ENCODE data around the gene MTUS2.
A peak's percentile ranks its signal among the peaks of the same experiment; 100 is the strongest.

MTUS2 gene

DNA sequence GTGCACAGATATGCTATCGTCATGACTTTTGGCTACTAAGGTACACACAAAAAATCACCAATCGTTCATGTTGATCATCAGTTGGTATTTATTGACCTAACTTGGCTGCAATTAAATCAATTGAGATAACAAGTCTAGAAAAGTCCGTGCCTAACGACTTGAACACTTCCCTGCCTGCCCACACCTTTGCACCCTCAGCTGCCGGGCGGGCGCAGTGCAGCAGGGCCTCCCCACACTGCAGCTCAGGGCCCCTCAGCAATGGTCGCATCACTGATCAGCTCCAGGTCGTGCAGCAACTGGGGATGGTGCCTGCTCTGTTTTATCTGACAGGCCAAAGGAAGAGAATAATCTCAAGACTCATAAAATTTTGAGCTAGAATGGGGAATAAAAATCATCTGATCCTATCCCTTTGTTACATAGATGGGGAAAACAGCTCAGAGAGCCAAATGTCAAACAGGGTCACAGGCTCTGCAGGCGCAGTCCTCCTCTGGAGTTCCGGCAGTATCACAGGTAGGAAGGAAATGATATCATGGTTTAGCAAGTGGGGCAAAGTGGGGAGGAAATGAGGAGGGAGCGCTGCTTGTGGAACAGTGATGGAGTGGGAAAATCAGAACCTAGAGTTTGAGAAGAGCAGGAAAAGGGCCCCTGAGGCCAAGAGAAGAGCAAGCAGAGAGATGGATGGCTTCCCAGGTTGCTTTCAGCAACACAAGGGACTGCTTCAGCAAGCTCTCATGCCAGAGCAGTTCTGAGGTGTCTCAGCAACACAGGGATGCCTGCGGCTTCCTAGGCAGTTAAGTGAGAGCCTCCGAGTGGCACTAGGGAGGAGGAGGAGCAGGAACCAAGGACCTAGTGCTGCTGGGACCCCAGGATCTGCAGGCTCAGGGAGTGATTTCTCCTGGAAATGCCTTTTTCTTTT, 717.9 kb downstream of the MTUS2 start:
- DNase-seq (ENCODE audit: low read depth in 2 of 3, low spot score in 2 of 3), result no peak

- no peak for DNase-seq (ENCODE audit: low read depth in 2 of 3, low spot score in 2 of 3)
Measured at GRCh38 chr13:29538652-29539040, 718.5 kb downstream of the MTUS2 start.

DNA sequence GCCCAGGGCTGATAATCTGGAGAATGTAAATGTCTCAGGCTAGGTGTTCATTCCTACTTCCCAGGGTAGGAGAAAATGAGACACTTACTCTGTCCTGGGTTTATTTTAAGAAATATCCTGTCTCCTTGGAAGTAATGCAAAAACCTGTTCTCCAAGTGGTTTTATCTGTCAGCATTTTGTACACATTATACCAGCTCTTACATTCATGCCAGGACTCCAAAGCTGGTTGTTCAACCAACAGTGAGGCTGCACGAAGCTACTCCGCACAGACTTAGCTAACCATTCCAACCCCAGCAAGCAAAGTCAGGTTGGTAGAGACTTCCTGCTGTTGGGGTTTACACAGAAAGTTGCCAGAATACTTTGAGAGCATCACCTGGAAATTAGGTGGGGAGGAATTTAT, 719.7 kb downstream of the MTUS2 start:
- DNase-seq (ENCODE audit: low read depth in 2 of 3, low spot score in 2 of 3), result no peak

- no peak for DNase-seq (ENCODE audit: low read depth in 2 of 3, low spot score in 2 of 3)
Measured at GRCh38 chr13:29540334-29540733, 720.2 kb downstream of the MTUS2 start.

DNA sequence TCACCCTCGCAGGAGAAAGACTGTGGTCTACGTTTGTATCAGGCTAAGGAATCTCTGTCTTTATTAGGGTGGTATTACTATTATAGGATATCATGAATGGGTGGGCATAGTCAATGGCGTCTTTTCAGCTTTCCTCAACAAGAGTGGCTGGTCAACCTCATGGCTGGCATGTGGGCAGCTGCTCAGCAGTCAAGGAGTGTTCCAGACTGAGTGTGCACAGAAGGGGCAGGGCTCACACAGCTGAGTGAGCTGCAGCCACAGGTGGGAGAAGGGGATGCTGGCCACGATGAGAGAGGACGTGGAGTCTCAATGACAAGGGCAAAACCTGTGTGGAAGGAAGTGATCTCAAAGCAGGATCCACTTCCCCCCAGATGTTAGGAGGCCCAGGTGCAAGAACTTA, 720.7 kb downstream of the MTUS2 start:
- no peak for DNase-seq (ENCODE audit: low read depth in 2 of 3, low spot score in 2 of 3)

DNA sequence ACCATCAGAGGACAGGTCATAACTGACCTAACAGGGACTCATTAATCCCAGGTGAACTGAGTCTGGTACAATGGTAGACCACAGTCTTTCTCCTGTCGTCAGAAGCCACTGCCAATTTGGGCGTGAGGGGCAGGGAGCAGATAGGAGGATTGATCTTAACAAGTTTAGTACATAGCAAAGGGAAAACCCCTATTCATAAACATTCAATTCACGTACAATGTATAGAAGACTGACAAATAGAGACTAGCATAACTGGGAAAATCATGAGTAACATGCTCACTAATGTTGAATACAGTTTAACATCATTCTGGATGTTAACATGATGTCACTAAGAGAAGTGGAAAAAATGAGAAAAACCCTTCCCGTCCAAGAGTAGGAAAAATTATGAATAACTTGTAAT, 721.3 kb downstream of the MTUS2 start:
- DNase-seq (ENCODE audit: low read depth in 2 of 3, low spot score in 2 of 3), result no peak

DNA sequence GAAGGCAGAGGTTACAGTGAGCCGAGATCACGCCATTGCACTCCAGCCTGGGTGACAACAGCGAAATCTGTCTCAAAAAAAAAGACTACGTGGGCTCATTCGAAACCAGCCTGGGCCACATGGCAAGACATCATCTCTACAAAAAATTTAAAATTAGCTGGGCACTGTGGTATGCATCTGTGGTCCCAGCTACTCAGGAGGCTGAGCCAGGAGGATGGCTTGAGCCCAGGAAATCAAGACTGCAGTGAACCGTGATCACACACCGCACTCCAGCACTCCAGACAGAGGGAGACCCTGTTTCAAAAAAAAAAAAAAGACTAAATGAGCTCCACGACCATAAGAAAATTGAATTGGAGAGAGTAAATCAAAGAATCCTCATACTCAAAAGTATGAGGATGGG, 722.2 kb downstream of the MTUS2 start:
- DNase-seq (ENCODE audit: low read depth in 2 of 3, low spot score in 2 of 3), result no peak

DNA sequence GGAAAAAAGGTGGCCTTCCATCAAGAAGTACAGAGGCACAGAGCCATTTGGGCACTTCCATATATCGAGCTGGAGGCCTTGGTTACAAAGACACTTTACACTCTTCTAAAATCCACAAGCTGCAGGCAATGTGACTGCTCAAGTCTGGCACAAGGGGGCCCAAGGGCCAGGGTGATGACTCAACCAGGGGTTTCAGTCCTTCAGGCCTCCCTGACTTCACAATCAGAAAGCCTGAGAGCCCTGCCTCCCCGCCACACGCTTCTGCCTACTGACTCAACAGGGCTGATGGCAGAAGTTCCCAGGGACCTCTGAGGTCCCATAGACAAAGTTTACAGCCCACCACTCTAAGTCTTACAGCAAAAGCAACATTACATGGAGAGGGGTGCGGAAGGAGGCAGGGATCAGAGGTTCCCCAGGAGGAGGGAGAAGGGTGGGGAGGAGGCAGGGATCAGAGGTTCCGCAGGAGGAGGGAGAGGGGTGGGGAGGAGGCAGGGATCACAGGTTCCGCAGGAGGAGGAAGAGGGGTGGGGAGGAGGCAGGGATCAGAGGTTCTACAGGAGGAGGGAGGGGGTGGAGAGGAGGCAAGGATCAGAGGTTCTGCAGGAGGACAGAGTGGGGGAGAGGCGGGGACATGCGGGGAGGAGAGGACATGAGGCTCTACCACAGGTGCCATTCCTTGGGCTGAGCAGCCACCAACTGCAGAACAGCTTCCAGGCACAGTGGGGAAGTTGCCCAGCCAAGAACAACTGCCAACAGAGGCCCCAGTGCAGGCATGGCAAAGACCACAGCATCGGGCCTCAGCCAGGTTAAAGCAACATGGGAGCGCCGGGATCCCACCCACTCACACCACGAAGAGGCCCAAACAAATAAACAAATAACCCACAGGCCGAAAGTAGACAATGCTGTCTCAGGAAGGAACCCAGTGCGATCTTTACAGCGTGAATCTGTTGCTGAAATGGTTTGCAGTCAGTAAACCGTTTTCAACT, 723.4 kb downstream of the MTUS2 start:
- DNase-seq (ENCODE audit: low read depth in 2 of 3, low spot score in 2 of 3), result peak; percentile 8 to 50 (median 38)

- DNase-seq (ENCODE audit: low read depth in 2 of 3, low spot score in 2 of 3), result no peak
Measured at GRCh38 chr13:29545988-29546387, 725.8 kb downstream of the MTUS2 start.

GRCh38 chr13:29546662-29547061, 726.5 kb downstream of the MTUS2 start:
- DNase-seq (ENCODE audit: low read depth in 2 of 3, low spot score in 2 of 3), result no peak

GRCh38 chr13:29547153-29547552, 727.0 kb downstream of the MTUS2 start:
- no peak for DNase-seq (ENCODE audit: low read depth in 2 of 3, low spot score in 2 of 3)

GRCh38 chr13:29548722-29549121, 728.6 kb downstream of the MTUS2 start:
- no peak for DNase-seq (ENCODE audit: low read depth in 2 of 3, low spot score in 2 of 3)

GRCh38 chr13:29550430-29550988, 730.4 kb downstream of the MTUS2 start:
- DNase-seq (ENCODE audit: low read depth in 2 of 3, low spot score in 2 of 3), result no peak

GRCh38 chr13:29551214-29551613, 731.1 kb downstream of the MTUS2 start:
- no peak for DNase-seq (ENCODE audit: low read depth in 2 of 3, low spot score in 2 of 3)

All from activated CD8-positive, alpha-beta memory T cell treated with anti-CD3 and anti-CD28 coated beads for 48 hours (primary cell).